OCI-LY1 (cell line): ENCODE data around the gene SUSD1.

Source experiments
- H2AFZ ChIP-seq: fragments of 200-600 bp; sonication (generic), shearing (Covaris generic); 2 replicates; pipeline ENCODE4 v1.6.0; 2014; ENCODE audit warnings: antibody characterized with exemption, mild to moderate bottlenecking, low read length
- H3F3A ChIP-seq: fragments of 200-600 bp; sonication (generic), shearing (Covaris generic); 2 replicates; pipeline ENCODE4 v1.6.0; 2014; ENCODE audit warnings: mild to moderate bottlenecking, antibody characterized with exemption, low read length, moderate library complexity; ENCODE audit not compliant: insufficient read depth
- H3K27ac ChIP-seq: fragments of 200-600 bp; sonication (generic); 2 replicates; pipeline ENCODE4 v1.5.1; 2014; ENCODE audit warnings: low read length, mixed run types, mild to moderate bottlenecking, low read depth; ENCODE audit not compliant: poor library complexity, severe bottlenecking
- H3K27me3 ChIP-seq: fragments of 200-600 bp; sonication (generic); 2 replicates; pipeline ENCODE4 v1.6.0; 2014; ENCODE audit warnings: antibody characterized with exemption, mild to moderate bottlenecking, low read length, moderate library complexity; ENCODE audit not compliant: insufficient read depth
- H3K36me3 ChIP-seq: fragments of 200-600 bp; sonication (generic); 2 replicates; pipeline ENCODE4 v1.6.1; 2014; ENCODE audit warnings: mild to moderate bottlenecking, antibody characterized with exemption, low read length, moderate library complexity, mixed read lengths; ENCODE audit not compliant: insufficient read depth
- H3K4me1 ChIP-seq: fragments of 200-600 bp; sonication (generic); 2 replicates; pipeline ENCODE4 v1.5.1; 2014; ENCODE audit warnings: mild to moderate bottlenecking, low read length, moderate library complexity; ENCODE audit not compliant: insufficient read depth, severe bottlenecking
- H3K4me2 ChIP-seq: fragments of 200-600 bp; sonication (generic), shearing (Covaris generic); 2 replicates; pipeline ENCODE4 v1.6.1; 2014; ENCODE audit warnings: low read length
- H3K4me3 ChIP-seq: fragments of 200-600 bp; sonication (generic); 2 replicates; pipeline ENCODE4 v1.5.1; 2014; ENCODE audit warnings: low read length, low read depth, mild to moderate bottlenecking, mixed read lengths; ENCODE audit not compliant: poor library complexity, severe bottlenecking
- H3K79me2 ChIP-seq: fragments of 200-600 bp; shearing (Covaris generic); 2 replicates; pipeline ENCODE4 v1.6.1; 2016; ENCODE audit warnings: mixed run types, low read length, mixed read lengths; ENCODE audit not compliant: insufficient read depth
- H3K9ac ChIP-seq: fragments of 200-600 bp; sonication (generic), shearing (Covaris generic); 2 replicates; pipeline ENCODE4 v1.6.1; 2014; ENCODE audit warnings: mild to moderate bottlenecking, low read length, mixed read lengths
- H3K9me2 ChIP-seq: fragments of 200-600 bp; sonication (generic), shearing (Covaris generic); 2 replicates; pipeline ENCODE4 v1.6.1; 2014; ENCODE audit warnings: low read depth, mild to moderate bottlenecking, low read length, mixed read lengths
- H3K9me3 ChIP-seq: fragments of 200-600 bp; shearing (Covaris generic); 2 replicates; pipeline ENCODE4 v1.6.1; 2014; ENCODE audit warnings: low read length, mixed read lengths
- H4K20me1 ChIP-seq: fragments of 200-600 bp; sonication (generic), shearing (Covaris generic); 2 replicates; pipeline ENCODE4 v1.6.0; 2016; ENCODE audit warnings: mild to moderate bottlenecking, low read length; ENCODE audit not compliant: insufficient read depth
- CTCF ChIP-seq: fragments of 200-600 bp; sonication (generic), shearing (Covaris generic); IDR thresholded peaks from 2 replicates; pipeline ENCODE4 v1.5.1; 2017; ENCODE audit warnings: mild to moderate bottlenecking, antibody characterized with exemption, low read length, moderate library complexity, mixed read lengths
- EZH2 ChIP-seq: fragments of 200-600 bp; sonication (generic), shearing (Covaris generic); IDR thresholded peaks from 2 replicates; pipeline ENCODE4 v1.8.0; 2017; ENCODE audit warnings: borderline replicate concordance, mixed run types, mild to moderate bottlenecking, antibody characterized with exemption, low read length, moderate library complexity, mixed read lengths

Gene SUSD1

GRCh38 chr9:112111461-112111860 is 63.6 kb downstream of the SUSD1 start:
- H2AFZ ChIP-seq, result no peak overlapping the region
- no peaks in the 10 kb centered on the region for H3K79me2 ChIP-seq
- H3K27me3 ChIP-seq, result no peaks in the 10 kb centered on the region
- no peaks in the 10 kb centered on the region; the same call in 1 of the 2 replicates for H3K36me3 ChIP-seq
- no peaks in the 10 kb centered on the region for H3K4me1 ChIP-seq
- no peaks in the 10 kb centered on the region for H3F3A ChIP-seq
- TF ChIP-seq CTCF, result no peak
- H3K9ac ChIP-seq, result no peak overlapping the region
- H3K4me2 ChIP-seq, result no peak overlapping the region
- H3K9me2 ChIP-seq, result no peaks in the 10 kb centered on the region
- H3K4me3 ChIP-seq, result no peak overlapping the region
- no peaks in the 10 kb centered on the region for H3K9me3 ChIP-seq
- no peaks in the 10 kb centered on the region for H4K20me1 ChIP-seq
- no peak overlapping the region for H3K27ac ChIP-seq

- Histone ChIP-seq H2AFZ (no peak overlapping the region), H3K9me3 (no peaks in the 10 kb centered on the region), H3K27ac (no peak overlapping the region), H3F3A (no peaks in the 10 kb centered on the region), H3K4me2 (no peak overlapping the region), H3K9me2 (no peaks in the 10 kb centered on the region), H3K79me2 (no peaks in the 10 kb centered on the region), H3K4me1 (no peaks in the 10 kb centered on the region), H4K20me1 (no peaks in the 10 kb centered on the region), H3K36me3 (no peaks in the 10 kb centered on the region; the same call in 1 of the 2 replicates), H3K9ac (no peak overlapping the region), H3K4me3 (no peak overlapping the region), H3K27me3 (no peaks in the 10 kb centered on the region)
- no peak for TF ChIP-seq CTCF
- TF ChIP-seq EZH2, result no peak
Observed at GRCh38 chr9:112110777-112111113, 64.4 kb downstream of the SUSD1 start.

GRCh38 chr9:112110094-112110776 is 64.9 kb downstream of the SUSD1 start:
- H4K20me1 ChIP-seq, result no peaks in the 10 kb centered on the region
- H3K4me1 ChIP-seq, result peaks cover 5% of the 10 kb centered on the region
- no peak overlapping the region for H3K4me3 ChIP-seq
- H3K9me3 ChIP-seq, result no peaks in the 10 kb centered on the region
- no peak overlapping the region for H3K9ac ChIP-seq
- no peaks in the 10 kb centered on the region for H3K9me2 ChIP-seq
- TF ChIP-seq EZH2 (no peak), CTCF (no peak)
- no peaks in the 10 kb centered on the region; the same call in 1 of the 2 replicates for H3K36me3 ChIP-seq
- no peaks in the 10 kb centered on the region for H3K79me2 ChIP-seq
- H3F3A ChIP-seq, result no peaks in the 10 kb centered on the region
- no peak overlapping the region for H3K4me2 ChIP-seq
- no peaks in the 10 kb centered on the region for H3K27me3 ChIP-seq
- no peak overlapping the region for H2AFZ ChIP-seq
- no peak overlapping the region for H3K27ac ChIP-seq
